Activated naive CD4-positive, alpha-beta T cell treated with anti-CD3 and anti-CD28 coated beads, Interleukin-2, amount 50 U/mL, for 72 hours (primary cell): Measurements from ENCODE around the gene MYMX. TPM values are rescaled to one million over a fixed set of nuclear protein-coding genes. Genes with fewer than 3 reads are reported as not detected.
"Not testable (repeated sequence)": the region's sequence is repeated elsewhere in the genome, so short reads cannot be mapped to it uniquely, and the experiment has no call there.

Experiments used
- ATAC-seq, 2 donors: fragments of 150-1000 bp; cut with Tn5 transposase; 2 replicates each; pipeline ENCODE4 v1.10.0; 2021; ENCODE audit warnings: mild to moderate bottlenecking in 2 of 2, moderate library complexity in 2 of 2
- DNase-seq, 2 donors: peaks; one replicate each; pipeline ENCODE4 v3.0.0; 2021 to 2022; ENCODE audit warnings: low spot score in 2 of 2
- H3K27ac Mint-ChIP-seq, 2 donors: one replicate each; pipeline ENCODE4 v1.8.0; 2022; ENCODE audit warnings: mild to moderate bottlenecking in 2 of 2, mixed read lengths in 2 of 2
- H3K36me3 Mint-ChIP-seq, 2 donors: one replicate each; pipeline ENCODE4 v1.8.0; 2022; ENCODE audit warnings: mixed read lengths in 2 of 2
- H3K9me3 Mint-ChIP-seq, 2 donors: one replicate each; pipeline ENCODE4 v1.8.0; 2022; ENCODE audit warnings: mixed read lengths in 2 of 2
- total RNA-seq, 2 donors: library from RNA; stranded (reverse); gene quantifications; one replicate each; pipeline ENCODE4 v1.2.3, GENCODE V29; 2022

The MYMX gene
- total RNA-seq, 2 donors from 2014 or later, result not detected

- Mint-ChIP-seq H3K9me3 (no peaks in the 10 kb centered on the region), H3K36me3 (no peaks in the 10 kb centered on the region), H3K27ac (no peak overlapping the region)
- DNase-seq (no peak), ATAC-seq (no peak)
Measured at GRCh38 chr6:44182911-44183390, 33.8 kb upstream of the MYMX start.

- no peaks in the 10 kb centered on the region for H3K9me3 Mint-ChIP-seq
- DNase-seq, result no peak
- no peak for ATAC-seq
- no peak overlapping the region for H3K27ac Mint-ChIP-seq
- no peaks in the 10 kb centered on the region for H3K36me3 Mint-ChIP-seq
Measured at GRCh38 chr6:44183783-44184182, 32.9 kb upstream of the MYMX start.

DNA sequence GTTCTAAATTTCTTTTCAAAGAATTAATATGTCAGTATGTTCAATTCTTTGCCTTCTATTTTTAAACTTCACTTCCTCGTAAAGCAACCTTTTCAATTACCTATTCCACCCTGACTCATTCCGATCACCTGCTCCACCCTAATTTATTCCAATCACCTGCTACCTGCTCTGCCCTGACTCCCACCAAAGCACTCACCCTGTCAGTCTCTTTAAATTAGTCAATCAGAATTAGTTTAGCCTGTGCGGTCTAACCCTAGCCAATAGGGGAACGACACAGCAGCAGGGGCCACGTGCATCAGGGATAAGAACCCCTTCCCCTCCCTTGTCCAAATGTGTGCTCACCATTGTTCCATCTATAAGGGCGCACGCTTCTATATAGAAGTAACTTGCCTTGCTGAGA lies 31.4 kb upstream of the MYMX start:
- H3K36me3 Mint-ChIP-seq, DNase-seq, ATAC-seq, H3K9me3 Mint-ChIP-seq: not testable (repeated sequence)
- peak overlapping the region in 1 of 2 donors; percentile 64 for H3K27ac Mint-ChIP-seq

- Mint-ChIP-seq H3K36me3 (no peaks in the 10 kb centered on the region), H3K9me3 (no peaks in the 10 kb centered on the region), H3K27ac (peak overlapping the region; percentile 64 to 85)
- DNase-seq, result no peak
- ATAC-seq, result no peak
Measured at GRCh38 chr6:44185953-44186634, 30.6 kb upstream of the MYMX start.

DNA sequence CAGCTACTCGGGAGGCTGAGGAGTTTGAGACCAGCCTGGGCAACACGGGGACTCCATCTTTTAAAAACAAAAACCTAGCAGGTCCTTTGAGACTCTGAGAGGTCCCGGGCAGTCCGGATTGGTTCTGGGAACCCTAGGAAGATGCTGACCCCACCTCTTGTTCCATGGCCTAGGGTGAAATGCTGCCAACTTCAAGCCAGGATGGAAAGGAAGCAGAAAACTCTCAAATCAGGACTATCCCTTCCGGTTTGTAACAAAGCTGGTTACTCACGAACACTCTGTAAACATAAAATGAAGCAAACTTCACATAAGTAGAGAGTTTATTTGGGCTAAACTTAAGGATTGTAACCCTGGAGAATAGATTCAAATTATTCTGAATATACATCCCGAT lies 30.1 kb upstream of the MYMX start:
- DNase-seq (no peak), ATAC-seq (no peak)
- no peaks in the 10 kb centered on the region for H3K9me3 Mint-ChIP-seq
- H3K27ac Mint-ChIP-seq, result peak overlapping the region in 1 of 2 donors; percentile 64
- H3K36me3 Mint-ChIP-seq, result no peaks in the 10 kb centered on the region

- no peak overlapping the region for H3K27ac Mint-ChIP-seq
- DNase-seq (no peak), ATAC-seq (no peak)
- H3K36me3 Mint-ChIP-seq, result no peaks in the 10 kb centered on the region
- H3K9me3 Mint-ChIP-seq, result no peaks in the 10 kb centered on the region
Measured at GRCh38 chr6:44188819-44189218, 27.9 kb upstream of the MYMX start.

- no peaks in the 10 kb centered on the region for H3K9me3 Mint-ChIP-seq
- no peaks in the 10 kb centered on the region for H3K36me3 Mint-ChIP-seq
- ATAC-seq (no peak), DNase-seq (no peak)
- H3K27ac Mint-ChIP-seq, result no peak overlapping the region
Measured at GRCh38 chr6:44189257-44189656, 27.5 kb upstream of the MYMX start.

DNA sequence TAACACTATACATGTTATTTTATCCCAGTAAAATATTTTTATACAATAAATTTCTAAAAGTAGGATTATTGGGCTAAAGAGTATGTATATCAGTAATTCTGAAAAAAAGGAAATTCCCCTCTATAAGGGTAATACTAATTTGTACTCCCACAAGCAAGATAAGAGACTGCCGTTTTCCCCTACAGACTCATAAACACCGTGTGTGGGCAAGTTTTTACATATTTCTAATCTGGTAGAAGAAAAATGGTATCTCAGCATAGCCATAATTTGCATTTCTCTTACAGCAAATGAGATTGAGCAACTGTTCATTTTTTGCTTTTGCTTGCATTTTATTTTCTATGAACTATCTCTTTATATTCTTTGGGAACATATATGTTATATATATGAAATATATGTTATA lies 26.0 kb upstream of the MYMX start:
- peak; percentile 60 to 69 for ATAC-seq
- no peak for DNase-seq
- Mint-ChIP-seq H3K36me3 (no peaks in the 10 kb centered on the region), H3K9me3 (no peaks in the 10 kb centered on the region), H3K27ac (no peak overlapping the region)

- H3K9me3 Mint-ChIP-seq, result no peaks in the 10 kb centered on the region
- H3K36me3 Mint-ChIP-seq, result no peaks in the 10 kb centered on the region
- DNase-seq (no peak), ATAC-seq (no peak)
- H3K27ac Mint-ChIP-seq, result peak overlapping the region in 1 of 2 donors; percentile 51
Measured at GRCh38 chr6:44192428-44193041, 24.2 kb upstream of the MYMX start.

GRCh38 chr6:44193307-44193910 lies 23.3 kb upstream of the MYMX start:
- no peak for DNase-seq
- Mint-ChIP-seq H3K36me3 (no peaks in the 10 kb centered on the region), H3K27ac (no peak overlapping the region), H3K9me3 (no peaks in the 10 kb centered on the region)
- no peak for ATAC-seq

GRCh38 chr6:44194326-44194725 lies 22.4 kb upstream of the MYMX start:
- no peaks in the 10 kb centered on the region for H3K36me3 Mint-ChIP-seq
- ATAC-seq (no peak), DNase-seq (no peak)
- no peaks in the 10 kb centered on the region for H3K9me3 Mint-ChIP-seq
- no peak overlapping the region for H3K27ac Mint-ChIP-seq

GRCh38 chr6:44196351-44196750 lies 20.4 kb upstream of the MYMX start:
- H3K9me3 Mint-ChIP-seq, DNase-seq, ATAC-seq, H3K36me3 Mint-ChIP-seq, H3K27ac Mint-ChIP-seq: not testable (repeated sequence)

DNA sequence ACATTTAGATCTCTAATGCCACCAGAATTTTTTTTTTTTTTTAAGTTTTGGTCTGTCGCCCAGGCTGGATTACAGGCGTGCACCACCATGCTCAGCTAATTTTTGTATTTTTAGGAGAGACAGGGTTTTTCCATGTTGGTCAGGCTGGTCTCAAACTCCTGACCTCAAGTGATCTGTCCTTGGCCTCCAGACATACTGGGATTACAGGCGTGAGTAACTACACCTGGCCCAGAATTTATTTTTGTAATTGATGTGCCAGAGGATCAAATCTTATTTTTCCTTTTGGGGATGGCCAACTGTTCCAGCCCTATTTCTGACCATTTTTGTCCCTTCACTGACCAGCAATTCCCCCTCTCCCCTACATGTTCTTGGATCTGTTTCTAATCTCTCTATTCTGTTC lies 18.0 kb upstream of the MYMX start:
- DNase-seq (no peak), ATAC-seq (no peak)
- H3K36me3 Mint-ChIP-seq, result no peaks in the 10 kb centered on the region
- no peaks in the 10 kb centered on the region for H3K9me3 Mint-ChIP-seq
- H3K27ac Mint-ChIP-seq, result no peak overlapping the region

DNA sequence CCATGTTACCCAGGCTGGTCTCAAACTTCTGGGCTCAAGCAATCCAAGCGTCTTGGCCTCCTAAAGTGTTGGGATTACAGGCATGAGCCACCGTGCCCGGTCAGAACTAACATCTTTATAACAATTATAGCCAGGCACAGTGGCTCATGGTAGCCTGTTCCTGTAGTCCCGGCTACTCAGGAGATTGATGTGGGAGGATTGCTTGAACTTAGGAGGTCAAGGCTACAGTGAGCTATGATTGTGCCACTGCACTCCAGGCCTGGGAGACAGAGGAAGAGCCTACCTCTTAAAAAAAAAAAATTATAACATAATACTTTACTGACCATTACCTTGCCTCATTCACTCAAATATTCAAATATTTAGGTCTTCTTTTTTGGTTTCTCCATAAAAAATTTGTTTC lies 16.8 kb upstream of the MYMX start:
- Mint-ChIP-seq H3K9me3 (no peaks in the 10 kb centered on the region), H3K36me3 (no peaks in the 10 kb centered on the region), H3K27ac (no peak overlapping the region)
- DNase-seq (no peak), ATAC-seq (no peak)

DNA sequence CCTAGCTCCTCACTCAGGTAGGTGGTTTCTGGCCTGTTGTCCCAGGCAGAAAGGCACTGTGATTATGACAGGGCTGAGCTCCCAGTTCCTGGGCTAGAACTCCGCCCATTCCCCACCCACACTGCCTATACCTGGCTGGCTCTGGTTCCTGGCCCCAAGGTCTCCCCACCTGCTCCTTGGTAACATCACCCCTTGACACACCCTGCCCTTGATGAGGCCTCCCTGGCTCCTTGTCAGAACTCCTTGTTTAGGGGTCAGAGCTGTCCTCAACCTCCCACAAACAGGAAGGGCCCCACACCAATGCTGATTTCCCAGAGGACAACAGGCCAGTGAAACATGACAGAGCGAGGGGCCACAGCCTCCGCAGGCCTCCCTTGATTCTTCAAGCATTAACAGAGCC lies 15.5 kb upstream of the MYMX start:
- no peak for ATAC-seq
- Mint-ChIP-seq H3K36me3 (no peaks in the 10 kb centered on the region), H3K9me3 (no peaks in the 10 kb centered on the region), H3K27ac (no peak overlapping the region)
- no peak for DNase-seq

DNA sequence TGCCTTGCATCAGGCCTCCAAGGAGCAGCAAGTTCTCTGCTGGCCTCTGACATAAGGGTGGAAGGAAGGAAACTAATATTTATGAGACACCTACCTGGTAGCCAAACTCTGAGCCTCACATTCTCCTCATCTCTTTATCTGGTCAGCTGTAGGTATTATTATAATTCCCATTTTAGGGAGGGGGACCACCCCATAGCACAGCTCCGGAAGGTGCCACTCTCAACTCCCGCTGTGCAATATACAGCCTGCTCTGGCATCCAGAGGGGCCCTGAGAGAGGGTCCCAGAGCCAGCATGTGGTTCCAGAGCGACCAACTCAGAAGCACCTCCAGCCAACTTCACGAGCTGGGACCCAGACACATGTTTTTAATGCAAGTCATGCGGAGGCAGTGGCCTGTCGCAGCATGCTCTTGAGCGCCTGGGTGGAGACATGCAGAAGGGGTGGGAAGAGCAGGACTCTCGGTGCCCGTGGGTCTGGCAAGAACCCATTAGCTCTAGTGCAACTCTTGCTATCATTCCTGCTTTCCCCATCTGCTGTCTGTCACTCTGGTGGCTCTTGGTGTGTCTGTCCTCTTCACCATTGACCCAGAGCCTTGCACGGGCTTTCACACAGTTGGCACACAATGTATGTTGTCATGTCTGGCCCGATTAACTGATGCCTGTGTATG lies 15.0 kb upstream of the MYMX start:
- H3K9me3 Mint-ChIP-seq, result no peaks in the 10 kb centered on the region
- DNase-seq (no peak), ATAC-seq (no peak)
- H3K27ac Mint-ChIP-seq, result no peak overlapping the region
- H3K36me3 Mint-ChIP-seq, result no peaks in the 10 kb centered on the region

DNA sequence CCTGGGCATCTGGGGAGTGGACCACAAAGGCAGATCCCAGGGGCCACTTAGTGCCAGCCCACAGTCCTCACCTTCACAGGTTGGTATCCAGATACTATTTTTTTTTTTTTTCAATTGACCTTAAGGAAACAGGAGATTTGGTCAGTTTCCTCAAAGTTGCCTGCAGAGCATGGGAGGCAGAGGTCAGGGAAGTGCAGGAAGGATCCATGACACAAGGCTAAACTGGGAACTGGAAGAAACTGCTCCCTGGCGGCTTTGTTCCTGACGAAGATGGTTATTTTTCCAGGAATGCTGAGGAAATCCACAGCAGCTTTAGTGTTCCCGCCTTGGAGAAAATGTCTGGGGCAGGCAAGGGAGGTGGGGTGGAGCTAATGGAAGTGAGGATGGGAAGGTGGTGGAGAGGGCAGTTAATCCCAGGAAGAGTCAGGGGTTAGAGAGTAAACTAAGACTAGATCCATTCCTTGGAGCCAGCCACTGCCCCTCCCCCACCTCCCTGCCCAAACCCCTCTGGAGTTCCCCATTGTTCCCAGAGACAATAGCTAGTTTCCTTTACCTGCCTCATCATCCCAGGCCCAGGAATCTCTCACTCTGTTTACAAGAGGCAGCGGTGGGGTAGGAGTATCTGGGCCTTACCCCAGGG lies 14.3 kb upstream of the MYMX start:
- no peak for DNase-seq
- Mint-ChIP-seq H3K36me3 (no peaks in the 10 kb centered on the region), H3K27ac (no peak overlapping the region), H3K9me3 (no peaks in the 10 kb centered on the region)
- no peak for ATAC-seq
